CD14-positive monocyte (primary cell): ENCODE data around the gene YAF2. TPM values are rescaled to one million over a fixed set of nuclear protein-coding genes. Genes with fewer than 3 reads are reported as not detected.

Experiments used
- DNase-seq, 3 donors: peaks; one replicate each; pipeline ENCODE4 v3.0.0-alpha.2; 2011 to 2022
- H2AFZ ChIP-seq: 2 replicates; pipeline ENCODE4 v1.6.0; 2012; ENCODE audit warnings: mild to moderate bottlenecking, low read depth, low read length, inconsistent platforms; ENCODE audit not compliant: insufficient read depth, poor library complexity, severe bottlenecking
- H3K27ac ChIP-seq, 2 donors: 1 replicate in 1 of 2; 2 replicates in 1 of 2; pipeline ENCODE4 v1.5.1; 2012 to 2013; ENCODE audit warnings: low read length in 2 of 2, control low read depth in 1 of 2, inconsistent platforms in 1 of 2, low read depth in 1 of 2, mild to moderate bottlenecking in 1 of 2
- H3K27me3 ChIP-seq, 2 donors: one replicate each; pipeline versions ENCODE4 v1.6.0 to v1.6.1; 2011 to 2013; ENCODE audit warnings: low read length in 2 of 2; ENCODE audit not compliant: control insufficient read depth in 2 of 2, insufficient read depth in 2 of 2
- H3K36me3 ChIP-seq, 2 donors: replicated peaks in 1 of 2; 1 replicate in 1 of 2; 2 replicates in 1 of 2; pipeline versions ENCODE4 v1.5.1 to v1.6.1; 2012 to 2013; ENCODE audit warnings: low read length in 2 of 2, control low read depth in 1 of 2, inconsistent platforms in 1 of 2, mild to moderate bottlenecking in 1 of 2; ENCODE audit not compliant: insufficient read depth in 2 of 2, control insufficient read depth in 1 of 2
- H3K4me1 ChIP-seq, 2 donors: 1 replicate in 1 of 2; 2 replicates in 1 of 2; pipeline versions ENCODE4 v1.5.1 to v1.6.1; 2012 to 2013; ENCODE audit warnings: low read length in 2 of 2, control low read depth in 1 of 2, inconsistent platforms in 1 of 2, mild to moderate bottlenecking in 1 of 2, moderate library complexity in 1 of 2; ENCODE audit not compliant: insufficient read depth in 2 of 2, control insufficient read depth in 1 of 2
- H3K4me2 ChIP-seq: replicated peaks from 2 replicates; pipeline ENCODE3; 2012; ENCODE audit warnings: low read length, moderate library complexity, mild to moderate bottlenecking; ENCODE audit not compliant: poor library complexity, severe bottlenecking; ENCODE audit errors: extremely low read depth
- H3K4me3 ChIP-seq, 3 experiments: fragments of 200-600 bp in 1 of 3; sonication (generic) in 1 of 3; replicated peaks in 1 of 3; 1 replicate in 2 of 3; 2 replicates in 1 of 3; pipeline ENCODE4 v1.5.1; 2011 to 2013; ENCODE audit warnings: low read length in 3 of 3, mild to moderate bottlenecking in 3 of 3, control low read depth in 2 of 3, low read depth in 2 of 3, inconsistent platforms in 1 of 3, moderate library complexity in 1 of 3
- H3K79me2 ChIP-seq: 2 replicates; pipeline ENCODE4 v1.6.0; 2012; ENCODE audit warnings: mild to moderate bottlenecking, control low read depth, inconsistent platforms, low read length, moderate library complexity; ENCODE audit not compliant: insufficient read depth
- H3K9ac ChIP-seq: 2 replicates; pipeline ENCODE4 v1.6.0; 2017; ENCODE audit warnings: low read length, mild to moderate bottlenecking; ENCODE audit not compliant: insufficient read depth, poor library complexity, severe bottlenecking
- H3K9me3 ChIP-seq, 2 donors: replicated peaks in 1 of 2; 1 replicate in 1 of 2; 2 replicates in 1 of 2; pipeline versions ENCODE4 v1.5.1 to v1.6.1; 2012 to 2013; ENCODE audit warnings: low read length in 2 of 2, control low read depth in 1 of 2; ENCODE audit not compliant: control insufficient read depth in 1 of 2, insufficient read depth in 1 of 2
- H4K20me1 ChIP-seq: 2 replicates; pipeline ENCODE4 v1.6.0; 2012; ENCODE audit warnings: mild to moderate bottlenecking, low read length, control low read depth, moderate library complexity; ENCODE audit not compliant: insufficient read depth
- H3K27ac Mint-ChIP-seq, 7 donors: one replicate each; pipeline ENCODE4 v1.8.0; 2020; ENCODE audit warnings: mild to moderate bottlenecking in 7 of 7, mixed read lengths in 7 of 7, moderate library complexity in 6 of 7, inconsistent platforms in 2 of 7
- H3K27me3 Mint-ChIP-seq, 3 donors: one replicate each; pipeline ENCODE4 v1.8.0; 2021 to 2022; ENCODE audit warnings: low read depth in 3 of 3, mild to moderate bottlenecking in 3 of 3, mixed read lengths in 3 of 3, moderate library complexity in 3 of 3, inconsistent platforms in 1 of 3
- H3K36me3 Mint-ChIP-seq, 2 donors: one replicate each; pipeline ENCODE4 v1.8.0; 2020; ENCODE audit warnings: mixed read lengths in 2 of 2, inconsistent platforms in 1 of 2, mild to moderate bottlenecking in 1 of 2
- H3K4me1 Mint-ChIP-seq: one replicate; pipeline ENCODE4 v1.8.0; 2020; ENCODE audit warnings: mild to moderate bottlenecking, mixed read lengths
- H3K4me3 Mint-ChIP-seq, 2 donors: one replicate each; pipeline ENCODE4 v1.8.0; 2020; ENCODE audit warnings: mild to moderate bottlenecking in 2 of 2, mixed read lengths in 2 of 2, moderate library complexity in 1 of 2
- H3K9me3 Mint-ChIP-seq, 7 donors: one replicate each; pipeline ENCODE4 v1.8.0; 2020 to 2022; ENCODE audit warnings: mixed read lengths in 7 of 7, mild to moderate bottlenecking in 6 of 7, moderate library complexity in 6 of 7, inconsistent platforms in 2 of 7
- WGBS: methylation state at CpG from one replicate; pipeline ENCODE4 v1.1.5; 2013; ENCODE audit warnings: missing lambda C conversion rate; ENCODE audit not compliant: insufficient coverage; 5-methylcytosine and 5-hydroxymethylcytosine counted together
- intact Hi-C, 2 donors: fragments of 100-400 bp; cut with micrococcal nuclease; formaldehyde crosslinking; loops; one replicate each; pipeline versions ENCODE4 v1.15.0 to v1.15.1; 2023
- polyA plus RNA-seq, 3 donors: library from polyadenylated mRNA; depleted of rRNA in 1 of 3; unstranded in 2 of 3; stranded (reverse) in 1 of 3; fragments of 300-500 nt in 2 of 3; fragments of >200 nt in 1 of 3; fragmentation: Illumina TruSeq in 2 of 3; gene quantifications; 1 replicate in 2 of 3; 2 replicates in 1 of 3; pipeline ENCODE4 v1.2.3, GENCODE V29; 2012 to 2021
- TF ChIP-seq, protein P1 (sequence below): fragments of 200-600 bp; IDR thresholded peaks from one replicate; pipeline ENCODE4 v1.8.0; 2022; ENCODE audit warnings: antibody characterized with exemption, mild to moderate bottlenecking

Gene YAF2
- polyA plus RNA-seq, 3 donors: 6.2 to 11.0 (median 8.5) TPM

DNA sequence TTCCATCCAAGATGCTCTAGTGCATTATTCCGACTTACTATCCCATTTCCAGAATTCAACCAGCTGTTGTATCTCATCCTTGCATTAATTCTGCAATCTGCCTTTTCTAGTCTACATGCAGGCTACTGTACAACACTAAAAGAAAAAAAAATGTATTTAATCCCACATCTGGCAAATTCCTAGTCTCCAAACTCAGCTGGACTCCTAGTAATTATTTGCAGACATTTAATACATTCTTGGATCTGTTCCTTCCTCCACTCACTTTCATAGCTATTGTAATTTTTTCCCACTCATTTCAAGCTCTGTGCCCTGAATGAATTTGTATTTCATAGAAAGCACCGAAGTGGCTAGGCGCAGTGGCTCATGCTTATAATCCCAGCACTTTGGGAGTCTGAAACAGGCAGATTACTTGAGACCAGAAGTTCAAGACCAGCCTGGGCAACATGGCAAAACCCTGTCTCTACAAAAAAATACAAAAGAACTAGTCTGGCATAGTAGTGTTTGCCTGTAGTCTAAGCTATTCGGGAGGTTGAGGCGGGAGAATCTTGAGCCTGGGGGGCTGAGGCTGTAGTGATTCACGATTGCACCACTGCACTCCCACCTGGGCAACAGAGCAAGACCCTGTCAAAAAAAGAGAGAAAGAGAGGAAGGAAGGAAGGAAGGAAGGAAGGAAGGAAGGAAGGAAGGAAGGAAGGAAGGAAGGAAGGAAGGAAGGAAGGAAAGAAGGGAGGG is 39.5 kb upstream of the YAF2 start:
- H3K27me3 ChIP-seq: no peaks in the 10 kb centered on the region
- no peak overlapping the region for H3K27ac ChIP-seq
- H3K4me3 ChIP-seq: no peak overlapping the region
- TF ChIP-seq, protein P1, sequence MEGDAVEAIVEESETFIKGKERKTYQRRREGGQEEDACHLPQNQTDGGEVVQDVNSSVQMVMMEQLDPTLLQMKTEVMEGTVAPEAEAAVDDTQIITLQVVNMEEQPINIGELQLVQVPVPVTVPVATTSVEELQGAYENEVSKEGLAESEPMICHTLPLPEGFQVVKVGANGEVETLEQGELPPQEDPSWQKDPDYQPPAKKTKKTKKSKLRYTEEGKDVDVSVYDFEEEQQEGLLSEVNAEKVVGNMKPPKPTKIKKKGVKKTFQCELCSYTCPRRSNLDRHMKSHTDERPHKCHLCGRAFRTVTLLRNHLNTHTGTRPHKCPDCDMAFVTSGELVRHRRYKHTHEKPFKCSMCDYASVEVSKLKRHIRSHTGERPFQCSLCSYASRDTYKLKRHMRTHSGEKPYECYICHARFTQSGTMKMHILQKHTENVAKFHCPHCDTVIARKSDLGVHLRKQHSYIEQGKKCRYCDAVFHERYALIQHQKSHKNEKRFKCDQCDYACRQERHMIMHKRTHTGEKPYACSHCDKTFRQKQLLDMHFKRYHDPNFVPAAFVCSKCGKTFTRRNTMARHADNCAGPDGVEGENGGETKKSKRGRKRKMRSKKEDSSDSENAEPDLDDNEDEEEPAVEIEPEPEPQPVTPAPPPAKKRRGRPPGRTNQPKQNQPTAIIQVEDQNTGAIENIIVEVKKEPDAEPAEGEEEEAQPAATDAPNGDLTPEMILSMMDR: no peak
- no peaks in the 10 kb centered on the region for H4K20me1 ChIP-seq
- H3K79me2 ChIP-seq: no peaks in the 10 kb centered on the region
- WGBS: 100% methylated on average over 3 of the region's 6 CpGs
- H2AFZ ChIP-seq: no peak overlapping the region
- H3K9ac ChIP-seq: no peak overlapping the region
- H3K27ac Mint-ChIP-seq: no peak overlapping the region
- DNase-seq: no peak
- peaks cover 5% of the 10 kb centered on the region for H3K4me1 Mint-ChIP-seq
- intact Hi-C loops: no loop called here
- H3K9me3 ChIP-seq: peaks cover 0 to 4% of the 10 kb centered on the region in 2 donors
- no peaks in the 10 kb centered on the region for H3K36me3 ChIP-seq
- no peak overlapping the region for H3K4me3 Mint-ChIP-seq
- H3K4me1 ChIP-seq: no peaks in the 10 kb centered on the region
- H3K36me3 Mint-ChIP-seq: no peaks in the 10 kb centered on the region
- H3K27me3 Mint-ChIP-seq: no peaks in the 10 kb centered on the region
- no peak overlapping the region for H3K4me2 ChIP-seq
- H3K9me3 Mint-ChIP-seq: peaks cover 1 to 7% (median 6%) of the 10 kb centered on the region in 7 donors

DNA sequence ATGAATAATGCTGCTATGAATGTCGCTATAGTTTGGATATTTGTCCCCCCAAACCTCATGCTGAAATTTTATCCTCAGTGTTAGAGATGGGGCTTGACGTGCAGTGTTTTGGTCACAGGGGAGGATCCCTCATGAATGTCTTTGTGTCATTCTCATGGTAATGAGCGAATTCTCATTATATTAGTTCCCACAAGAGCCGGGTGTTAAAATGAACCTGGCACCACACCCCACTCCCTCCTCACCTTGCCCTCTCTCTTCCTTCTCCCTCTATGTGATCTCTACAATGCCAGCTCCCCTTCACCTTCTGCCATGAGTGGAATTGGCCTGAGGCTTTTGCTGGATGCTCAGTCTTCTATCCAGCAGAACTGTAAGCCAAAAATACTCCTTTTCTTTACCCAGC is 37.5 kb upstream of the YAF2 start:
- no peak overlapping the region for H3K4me3 ChIP-seq
- H4K20me1 ChIP-seq: no peaks in the 10 kb centered on the region
- TF ChIP-seq, protein P1: no peak
- H3K4me1 Mint-ChIP-seq: peaks cover 16% of the 10 kb centered on the region
- peaks cover 15% of the 10 kb centered on the region in 2 donors for H3K4me1 ChIP-seq
- no peak overlapping the region for H3K4me3 Mint-ChIP-seq
- intact Hi-C loops: no loop called here
- DNase-seq: no peak
- 90% methylated on average over 2 of the region's 4 CpGs for WGBS
- no peak overlapping the region for H3K27ac Mint-ChIP-seq
- H3K4me2 ChIP-seq: no peak overlapping the region
- no peak overlapping the region for H2AFZ ChIP-seq
- H3K36me3 ChIP-seq: no peaks in the 10 kb centered on the region
- no peaks in the 10 kb centered on the region for H3K79me2 ChIP-seq
- H3K27me3 ChIP-seq: no peaks in the 10 kb centered on the region
- no peak overlapping the region for H3K9ac ChIP-seq
- H3K9me3 Mint-ChIP-seq: peaks cover 2 to 10% (median 7%) of the 10 kb centered on the region in 7 donors
- no peak overlapping the region for H3K27ac ChIP-seq
- peaks cover 0 to 8% of the 10 kb centered on the region in 2 donors for H3K9me3 ChIP-seq
- no peaks in the 10 kb centered on the region for H3K36me3 Mint-ChIP-seq
- no peaks in the 10 kb centered on the region for H3K27me3 Mint-ChIP-seq
